Stomach (tissue), 4 donors: ENCODE measurements around the gene HNF1B.

Source experiments
- CTCF ChIP-seq, 7 experiments: fragments of 450-650 bp in 4 of 7; fragments of 200-600 bp in 3 of 7; sonication (generic) in 3 of 7; IDR thresholded peaks; one replicate each; pipeline ENCODE4 v1.5.1; 2016 to 2019; ENCODE audit warnings: antibody characterized with exemption in 7 of 7, control low read depth in 2 of 7, mild to moderate bottlenecking in 1 of 7
- EP300 ChIP-seq: sonication (generic); formaldehyde crosslinking; IDR thresholded peaks from one replicate; pipeline ENCODE4 v1.6.1; 2017; ENCODE audit warnings: antibody characterized with exemption
- POLR2A ChIP-seq, 4 donors: fragments of 450-650 bp; IDR thresholded peaks; one replicate each; pipeline ENCODE4 v1.6.1; 2016; ENCODE audit warnings: antibody characterized with exemption in 4 of 4, control low read depth in 2 of 4, mild to moderate bottlenecking in 1 of 4, moderate library complexity in 1 of 4
- POLR2AphosphoS5 ChIP-seq, 3 donors: sonication (generic); formaldehyde crosslinking; IDR thresholded peaks; one replicate each; pipeline ENCODE4 v1.6.1; 2016; ENCODE audit warnings: antibody characterized with exemption in 3 of 3

- TF ChIP-seq POLR2AphosphoS5 (IDR thresholded peaks at IDR 0.05) (peak in 1 of 3 donors; percentile 19), POLR2A (IDR thresholded peaks at IDR 0.05) (no peak), CTCF (IDR thresholded peaks at IDR 0.05) (peak in 5 of 7 experiments; percentile 64 to 89 (median 83)), EP300 (no peak)
These were observed 26.0 kb upstream of the HNF1B start for GRCh38 chr17:37770631-37771518.
